GM19463 (cell line): Measurements from ENCODE around the gene EME2.

ENCODE experiments used
- ATAC-seq: cut with Tn5 transposase; IDR thresholded peaks from one replicate; pipeline ENCODE4 v1.9.1; 2021; ENCODE audit warnings: mild to moderate bottlenecking, moderate library complexity; ENCODE audit not compliant: unreplicated experiment

EME2 gene

GRCh38 chr16:1817716-1818115, 45.1 kb downstream of the EME2 start:
- ATAC-seq, result no peak

GRCh38 chr16:1818204-1818872, 45.7 kb downstream of the EME2 start:
- no peak for ATAC-seq

GRCh38 chr16:1818873-1819525, 46.4 kb downstream of the EME2 start:
- ATAC-seq, result no peak

- no peak for ATAC-seq
These were observed 47.0 kb downstream of the EME2 start for GRCh38 chr16:1819611-1820010.

- ATAC-seq, result no peak
These were observed 47.7 kb downstream of the EME2 start for GRCh38 chr16:1820096-1820945.

- no peak for ATAC-seq
These were observed 48.3 kb downstream of the EME2 start for GRCh38 chr16:1820946-1821290.

- ATAC-seq, result no peak
These were observed 49.4 kb downstream of the EME2 start for GRCh38 chr16:1821861-1822611.

GRCh38 chr16:1822801-1823200, 50.2 kb downstream of the EME2 start:
- no peak for ATAC-seq

- no peak for ATAC-seq
These were observed 51.2 kb downstream of the EME2 start for GRCh38 chr16:1823821-1824220.

GRCh38 chr16:1825381-1825863, 52.8 kb downstream of the EME2 start:
- ATAC-seq, result no peak
